ENCODE measurements around the gene CISTR.

GRCh38 chr12:53788892-53789291, 37.1 kb upstream of the CISTR start:
- no peak for TF ChIP-seq CTCF (IDR thresholded peaks at IDR 0.05; ENCODE audit: insufficient read depth, low read length)
- no peak for TF ChIP-seq POLR2AphosphoS5 (IDR thresholded peaks at IDR 0.05; ENCODE audit: low read depth)
- TF ChIP-seq GABPA (IDR thresholded peaks at IDR 0.05; ENCODE audit: low read depth): no peak
- TF ChIP-seq REST (IDR thresholded peaks at IDR 0.05; ENCODE audit: insufficient replicate concordance, low read depth): no peak

Data from HL-60 (cell line).